WTC11 (cell line): ENCODE measurements around the gene PDGFRB. TPM values are rescaled to one million over a fixed set of nuclear protein-coding genes. Genes with fewer than 3 reads are reported as not detected.

Experiments
- ATAC-seq: fragments of 200-7000 bp; cut with Tn5 transposase; 2 replicates; pipeline ENCODE4 v1.10.0; 2021; ENCODE audit warnings: mild to moderate bottlenecking, moderate library complexity
- CTCF ChIA-PET: fragments of 300-600 bp; sonication (Branson Sonifier 250); formaldehyde crosslinking; loops from one replicate; lab custom pipeline; 2021; ENCODE audit warnings: antibody characterized with exemption; lab: Charles Lee
- POLR2A ChIA-PET: fragments of 350-600 bp; sonication (Branson Sonifier 250); formaldehyde crosslinking; loops from one replicate; lab custom pipeline; 2021; ENCODE audit warnings: antibody characterized with exemption; lab: Charles Lee
- DNase-seq: peaks from one replicate; pipeline ENCODE4 v3.0.0; 2021; ENCODE audit warnings: low spot score
- H3K27ac Mint-ChIP-seq: 2 replicates; pipeline ENCODE4 v1.8.0; 2021; ENCODE audit warnings: mixed read lengths
- H3K27me3 Mint-ChIP-seq: 2 replicates; pipeline ENCODE4 v1.8.0; 2021; ENCODE audit warnings: low read depth, mild to moderate bottlenecking, moderate library complexity, mixed read lengths
- H3K36me3 Mint-ChIP-seq: 2 replicates; pipeline ENCODE4 v1.8.0; 2021; ENCODE audit warnings: mixed read lengths
- H3K4me1 Mint-ChIP-seq: 2 replicates; pipeline ENCODE4 v1.8.0; 2022; ENCODE audit warnings: mixed read lengths
- H3K4me3 Mint-ChIP-seq: 2 replicates; pipeline ENCODE4 v1.8.0; 2021; ENCODE audit warnings: mild to moderate bottlenecking, moderate library complexity, mixed read lengths
- H3K9me3 Mint-ChIP-seq: 2 replicates; pipeline ENCODE4 v1.8.0; 2021; ENCODE audit warnings: mixed read lengths
- AFF4 ChIP-seq: sonication (generic); formaldehyde crosslinking; IDR thresholded peaks from 2 replicates; pipeline ENCODE4 v1.8.1; 2023; ENCODE audit warnings: mild to moderate bottlenecking, missing genetic modification reagents, borderline replicate concordance
- AR ChIP-seq: fragments of 250-450 bp; sonication (Bioruptor Pico); IDR thresholded peaks from 2 replicates; pipeline ENCODE4 v1.9.0; 2021; ENCODE audit warnings: mild to moderate bottlenecking
- ATF2 ChIP-seq: sonication (generic); formaldehyde crosslinking; IDR thresholded peaks from 2 replicates; pipeline ENCODE4 v1.8.1; 2022; ENCODE audit warnings: low read depth, missing genetic modification reagents, borderline replicate concordance
- ATF3 ChIP-seq: sonication (generic); formaldehyde crosslinking; conservative IDR thresholded peaks from 2 replicates; pipeline ENCODE4 v1.8.1; 2022; ENCODE audit warnings: mild to moderate bottlenecking, missing genetic modification reagents
- CREB1 ChIP-seq: sonication (generic); formaldehyde crosslinking; IDR thresholded peaks from 2 replicates; pipeline ENCODE4 v1.8.0; 2023; ENCODE audit warnings: mild to moderate bottlenecking, missing genetic modification reagents
- CREM ChIP-seq: sonication (generic); formaldehyde crosslinking; IDR thresholded peaks from 2 replicates; pipeline ENCODE4 v1.8.1; 2022; ENCODE audit warnings: mild to moderate bottlenecking, missing genetic modification reagents, moderate library complexity
- ELF4 ChIP-seq: sonication (generic); formaldehyde crosslinking; IDR thresholded peaks from 2 replicates; pipeline ENCODE4 v1.8.1; 2022; ENCODE audit warnings: low read depth, mild to moderate bottlenecking, moderate library complexity, missing genetic modification reagents
- HMGA2 ChIP-seq: fragments of 250-450 bp; sonication (Bioruptor Pico); IDR thresholded peaks from 2 replicates; pipeline ENCODE4 v1.4.0; 2021; ENCODE audit warnings: mild to moderate bottlenecking, moderate library complexity
- MLX ChIP-seq: sonication (generic); formaldehyde crosslinking; IDR thresholded peaks from 2 replicates; pipeline ENCODE4 v1.8.1; 2023; ENCODE audit warnings: mild to moderate bottlenecking, missing genetic modification reagents, moderate library complexity
- NR2C2 ChIP-seq: sonication (generic); formaldehyde crosslinking; IDR thresholded peaks from 2 replicates; pipeline ENCODE4 v1.8.0; 2022; ENCODE audit warnings: mild to moderate bottlenecking, missing genetic modification reagents
- PRDM15 ChIP-seq: sonication (generic); formaldehyde crosslinking; IDR thresholded peaks from 2 replicates; pipeline ENCODE4 v1.8.0; 2022; ENCODE audit warnings: missing genetic modification reagents
- TP53 ChIP-seq: sonication (generic); formaldehyde crosslinking; IDR thresholded peaks from 2 replicates; pipeline ENCODE4 v1.8.1; 2023; ENCODE audit warnings: mild to moderate bottlenecking, missing genetic modification reagents
- USF2 ChIP-seq: sonication (generic); formaldehyde crosslinking; IDR thresholded peaks from 2 replicates; pipeline ENCODE4 v1.8.1; 2023; ENCODE audit warnings: mild to moderate bottlenecking, missing genetic modification reagents, moderate library complexity
- ZNF138 ChIP-seq: sonication (generic); formaldehyde crosslinking; conservative IDR thresholded peaks from 2 replicates; pipeline ENCODE4 v1.8.1; 2022; ENCODE audit warnings: mild to moderate bottlenecking, moderate library complexity, missing genetic modification reagents
- ZNF263 ChIP-seq: sonication (generic); formaldehyde crosslinking; IDR thresholded peaks from 2 replicates; pipeline ENCODE4 v1.8.1; 2022; ENCODE audit warnings: low read depth, mild to moderate bottlenecking, moderate library complexity, missing genetic modification reagents
- ZSCAN18 ChIP-seq: fragments of 250-450 bp; sonication (Bioruptor Pico); IDR thresholded peaks from 2 replicates; pipeline ENCODE4 v2.1.2; 2022; ENCODE audit warnings: mild to moderate bottlenecking, moderate library complexity
- total RNA-seq: library from RNA; stranded (reverse); gene quantifications from 3 replicates; pipeline ENCODE4 v1.2.3, GENCODE V29; 2021

Gene PDGFRB
- total RNA-seq, 1 experiment from 2014 or later: 5.1 TPM

GRCh38 chr5:150092159-150092787 lies 63.4 kb downstream of the PDGFRB start (continued):
- TF ChIP-seq AR (CRISPR knock-in tag): no peak
- no peak for TF ChIP-seq TP53 (CRISPR knock-in tag)
- no peak for TF ChIP-seq ATF3 (CRISPR knock-in tag)

GRCh38 chr5:150085950-150086715 lies 69.5 kb downstream of the PDGFRB start, which contains the start of gene CSF1R:
CSF1R (minus strand) TSS chr5:150086554; CDS start chr5:150086427, 127 bp downstream.
- Mint-ChIP-seq H3K36me3 (no peaks in the 10 kb centered on the region), H3K27ac (no peak within 1 kb of the TSS)
- CTCF ChIA-PET: interaction anchor here (0.6 to 1.0 kb wide), 3 partner anchors 133 to 1655 kb away, joined by 3 to 4 read pairs (median 4); no protein-coding TSS in a partner anchor
- no peak for TF ChIP-seq ATF3 (CRISPR knock-in tag)
- no peak for TF ChIP-seq ZNF263 (CRISPR knock-in tag)
- no peak for TF ChIP-seq AFF4 (CRISPR knock-in tag)
- TF ChIP-seq ZNF138 (CRISPR knock-in tag): no peak
- no peak for TF ChIP-seq MLX (CRISPR knock-in tag)
- no peak for TF ChIP-seq ELF4 (CRISPR knock-in tag)
- TF ChIP-seq PRDM15 (CRISPR knock-in tag): no peak
- no peak for TF ChIP-seq HMGA2 (CRISPR knock-in tag)
- TF ChIP-seq USF2 (CRISPR knock-in tag): no peak
- TF ChIP-seq ZSCAN18 (CRISPR knock-in tag): no peak
- TF ChIP-seq NR2C2 (CRISPR knock-in tag): no peak
- TF ChIP-seq ATF2: no peak
- TF ChIP-seq CREB1 (CRISPR knock-in tag): no peak
- no peak for TF ChIP-seq CREM (CRISPR knock-in tag)

More at GRCh38 chr5:150085950-150086715, 69.5 kb downstream of the PDGFRB start, which contains the start of gene CSF1R:
- no peak for DNase-seq
- POLR2A ChIA-PET: no interaction called here
- no peaks in the 10 kb centered on the region for H3K27me3 Mint-ChIP-seq
- ATAC-seq: no peak
- H3K4me3 Mint-ChIP-seq: no peak within 1 kb of the TSS
- no peaks in the 10 kb centered on the region for H3K9me3 Mint-ChIP-seq
- H3K4me1 Mint-ChIP-seq: peaks cover 19% of the 10 kb centered on the region
